ENCODE results near the gene TGFB1.

- TF ChIP-seq GATA3 (IDR thresholded peaks at IDR 0.05; ENCODE audit: low read depth, low read length), result no peak
- no peak for TF ChIP-seq GATA2 (IDR thresholded peaks at IDR 0.05; ENCODE audit: low read depth, low read length)
Measured at GRCh38 chr19:41299046-41299754, 54.5 kb downstream of the TGFB1 start.

Measured in SH-SY5Y (cell line).